Measurements from ENCODE around the gene GARNL3. TPM values are rescaled to one million over a fixed set of nuclear protein-coding genes. Genes with fewer than 3 reads are reported as not detected.

Gene GARNL3
- total and polyA plus RNA-seq, 2 experiments from 2014 or later, result 8.7 to 21.9 TPM

DNA sequence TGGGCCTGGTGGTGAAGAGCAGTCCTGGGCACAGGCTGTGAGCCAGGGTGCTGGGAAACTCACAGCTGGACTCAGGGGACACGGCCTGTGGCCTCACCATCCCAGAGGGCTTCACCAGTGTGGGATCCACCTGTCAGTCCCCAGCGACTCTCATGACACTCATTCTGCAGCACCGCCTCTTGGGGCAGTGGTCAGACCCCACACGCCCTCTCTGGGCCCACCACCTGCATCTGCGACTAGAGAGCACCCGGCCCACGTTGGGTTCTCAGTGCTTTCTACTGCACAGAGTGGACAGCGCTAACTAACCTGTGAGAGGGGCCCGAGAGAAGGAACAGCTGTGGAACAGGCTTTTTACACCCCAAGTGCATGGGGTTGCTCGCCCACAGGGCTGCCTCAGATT is 45.8 kb upstream of the GARNL3 start:
- Histone ChIP-seq H3K4me3 (no peak overlapping the region), H2AFZ (no peak overlapping the region), H3F3A (replicated peaks; ENCODE audit: low read depth) (peaks cover 5% of the 10 kb centered on the region), H3K27ac (ENCODE audit: low read depth) (no peak overlapping the region), H3K27me3 (ENCODE audit: insufficient read depth) (peaks cover 7% of the 10 kb centered on the region; the same call in 1 of the 2 replicates), H3K4me2 (no peak overlapping the region), H3K9me2 (ENCODE audit: insufficient read depth) (no peaks in the 10 kb centered on the region), H4K20me1 (replicated peaks; ENCODE audit: insufficient read depth) (no peaks in the 10 kb centered on the region), H3K4me1 (ENCODE audit: insufficient read depth) (0 out of 2 replicates have a peak, but pooled peaks cover 8% of the 10 kb centered on the region), H3K36me3 (ENCODE audit: insufficient read depth) (no peaks in the 10 kb centered on the region), H3K79me2 (replicated peaks; ENCODE audit: insufficient read depth) (no peaks in the 10 kb centered on the region)
- Mint-ChIP-seq H3K27ac (no peak overlapping the region), H3K36me3 (ENCODE audit: low read depth) (no peaks in the 10 kb centered on the region), H3K9me3 (no peaks in the 10 kb centered on the region), H3K4me1 (peaks cover 21% of the 10 kb centered on the region), H3K27me3 (ENCODE audit: insufficient read depth, low read depth, poor library complexity) (peaks cover 10% of the 10 kb centered on the region), H3K4me3 (no peak overlapping the region)
- ATAC-seq (peak; percentile 51), DNase-seq (ENCODE audit: low spot score) (peak; percentile 47)
- no peak for TF ChIP-seq POLR2AphosphoS5 (IDR thresholded peaks at IDR 0.05; ENCODE audit: low read depth)
- TF ChIP-seq, protein P1, sequence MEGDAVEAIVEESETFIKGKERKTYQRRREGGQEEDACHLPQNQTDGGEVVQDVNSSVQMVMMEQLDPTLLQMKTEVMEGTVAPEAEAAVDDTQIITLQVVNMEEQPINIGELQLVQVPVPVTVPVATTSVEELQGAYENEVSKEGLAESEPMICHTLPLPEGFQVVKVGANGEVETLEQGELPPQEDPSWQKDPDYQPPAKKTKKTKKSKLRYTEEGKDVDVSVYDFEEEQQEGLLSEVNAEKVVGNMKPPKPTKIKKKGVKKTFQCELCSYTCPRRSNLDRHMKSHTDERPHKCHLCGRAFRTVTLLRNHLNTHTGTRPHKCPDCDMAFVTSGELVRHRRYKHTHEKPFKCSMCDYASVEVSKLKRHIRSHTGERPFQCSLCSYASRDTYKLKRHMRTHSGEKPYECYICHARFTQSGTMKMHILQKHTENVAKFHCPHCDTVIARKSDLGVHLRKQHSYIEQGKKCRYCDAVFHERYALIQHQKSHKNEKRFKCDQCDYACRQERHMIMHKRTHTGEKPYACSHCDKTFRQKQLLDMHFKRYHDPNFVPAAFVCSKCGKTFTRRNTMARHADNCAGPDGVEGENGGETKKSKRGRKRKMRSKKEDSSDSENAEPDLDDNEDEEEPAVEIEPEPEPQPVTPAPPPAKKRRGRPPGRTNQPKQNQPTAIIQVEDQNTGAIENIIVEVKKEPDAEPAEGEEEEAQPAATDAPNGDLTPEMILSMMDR (conservative IDR thresholded peaks at IDR 0.05; ENCODE audit: low read depth in 2 of 2), result peak in 1 of 2 experiments; percentile 17; a peak in 1 of 4 replicates

DNA sequence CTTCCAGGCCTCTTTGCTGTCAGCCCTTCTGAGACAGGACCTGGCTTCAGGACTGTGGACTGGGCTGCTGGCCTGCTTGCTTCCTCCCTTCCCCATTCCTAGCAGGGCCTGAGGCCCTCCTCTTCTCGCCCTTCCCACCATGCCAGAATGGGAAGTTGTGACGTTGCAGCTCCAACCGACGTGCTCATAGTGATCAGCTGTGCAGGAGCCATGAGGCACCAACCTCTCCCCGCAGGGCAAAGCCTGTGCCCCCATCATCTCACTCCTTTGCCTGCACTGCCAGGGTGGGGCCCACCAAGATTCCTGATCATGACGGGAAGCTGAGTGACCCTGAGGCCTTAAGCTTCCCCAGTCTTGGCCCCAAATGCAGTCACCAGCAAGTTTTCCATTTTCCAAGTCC is 45.1 kb upstream of the GARNL3 start:
- TF ChIP-seq POLR2AphosphoS5 (IDR thresholded peaks at IDR 0.05; ENCODE audit: low read depth) (no peak), STAT1 (IDR thresholded peaks at IDR 0.05; ENCODE audit: unreplicated experiment) (no peak), ZNF114 (CRISPR knock-in tag; IDR thresholded peaks at IDR 0.05) (no peak)
- TF ChIP-seq, protein P2, sequence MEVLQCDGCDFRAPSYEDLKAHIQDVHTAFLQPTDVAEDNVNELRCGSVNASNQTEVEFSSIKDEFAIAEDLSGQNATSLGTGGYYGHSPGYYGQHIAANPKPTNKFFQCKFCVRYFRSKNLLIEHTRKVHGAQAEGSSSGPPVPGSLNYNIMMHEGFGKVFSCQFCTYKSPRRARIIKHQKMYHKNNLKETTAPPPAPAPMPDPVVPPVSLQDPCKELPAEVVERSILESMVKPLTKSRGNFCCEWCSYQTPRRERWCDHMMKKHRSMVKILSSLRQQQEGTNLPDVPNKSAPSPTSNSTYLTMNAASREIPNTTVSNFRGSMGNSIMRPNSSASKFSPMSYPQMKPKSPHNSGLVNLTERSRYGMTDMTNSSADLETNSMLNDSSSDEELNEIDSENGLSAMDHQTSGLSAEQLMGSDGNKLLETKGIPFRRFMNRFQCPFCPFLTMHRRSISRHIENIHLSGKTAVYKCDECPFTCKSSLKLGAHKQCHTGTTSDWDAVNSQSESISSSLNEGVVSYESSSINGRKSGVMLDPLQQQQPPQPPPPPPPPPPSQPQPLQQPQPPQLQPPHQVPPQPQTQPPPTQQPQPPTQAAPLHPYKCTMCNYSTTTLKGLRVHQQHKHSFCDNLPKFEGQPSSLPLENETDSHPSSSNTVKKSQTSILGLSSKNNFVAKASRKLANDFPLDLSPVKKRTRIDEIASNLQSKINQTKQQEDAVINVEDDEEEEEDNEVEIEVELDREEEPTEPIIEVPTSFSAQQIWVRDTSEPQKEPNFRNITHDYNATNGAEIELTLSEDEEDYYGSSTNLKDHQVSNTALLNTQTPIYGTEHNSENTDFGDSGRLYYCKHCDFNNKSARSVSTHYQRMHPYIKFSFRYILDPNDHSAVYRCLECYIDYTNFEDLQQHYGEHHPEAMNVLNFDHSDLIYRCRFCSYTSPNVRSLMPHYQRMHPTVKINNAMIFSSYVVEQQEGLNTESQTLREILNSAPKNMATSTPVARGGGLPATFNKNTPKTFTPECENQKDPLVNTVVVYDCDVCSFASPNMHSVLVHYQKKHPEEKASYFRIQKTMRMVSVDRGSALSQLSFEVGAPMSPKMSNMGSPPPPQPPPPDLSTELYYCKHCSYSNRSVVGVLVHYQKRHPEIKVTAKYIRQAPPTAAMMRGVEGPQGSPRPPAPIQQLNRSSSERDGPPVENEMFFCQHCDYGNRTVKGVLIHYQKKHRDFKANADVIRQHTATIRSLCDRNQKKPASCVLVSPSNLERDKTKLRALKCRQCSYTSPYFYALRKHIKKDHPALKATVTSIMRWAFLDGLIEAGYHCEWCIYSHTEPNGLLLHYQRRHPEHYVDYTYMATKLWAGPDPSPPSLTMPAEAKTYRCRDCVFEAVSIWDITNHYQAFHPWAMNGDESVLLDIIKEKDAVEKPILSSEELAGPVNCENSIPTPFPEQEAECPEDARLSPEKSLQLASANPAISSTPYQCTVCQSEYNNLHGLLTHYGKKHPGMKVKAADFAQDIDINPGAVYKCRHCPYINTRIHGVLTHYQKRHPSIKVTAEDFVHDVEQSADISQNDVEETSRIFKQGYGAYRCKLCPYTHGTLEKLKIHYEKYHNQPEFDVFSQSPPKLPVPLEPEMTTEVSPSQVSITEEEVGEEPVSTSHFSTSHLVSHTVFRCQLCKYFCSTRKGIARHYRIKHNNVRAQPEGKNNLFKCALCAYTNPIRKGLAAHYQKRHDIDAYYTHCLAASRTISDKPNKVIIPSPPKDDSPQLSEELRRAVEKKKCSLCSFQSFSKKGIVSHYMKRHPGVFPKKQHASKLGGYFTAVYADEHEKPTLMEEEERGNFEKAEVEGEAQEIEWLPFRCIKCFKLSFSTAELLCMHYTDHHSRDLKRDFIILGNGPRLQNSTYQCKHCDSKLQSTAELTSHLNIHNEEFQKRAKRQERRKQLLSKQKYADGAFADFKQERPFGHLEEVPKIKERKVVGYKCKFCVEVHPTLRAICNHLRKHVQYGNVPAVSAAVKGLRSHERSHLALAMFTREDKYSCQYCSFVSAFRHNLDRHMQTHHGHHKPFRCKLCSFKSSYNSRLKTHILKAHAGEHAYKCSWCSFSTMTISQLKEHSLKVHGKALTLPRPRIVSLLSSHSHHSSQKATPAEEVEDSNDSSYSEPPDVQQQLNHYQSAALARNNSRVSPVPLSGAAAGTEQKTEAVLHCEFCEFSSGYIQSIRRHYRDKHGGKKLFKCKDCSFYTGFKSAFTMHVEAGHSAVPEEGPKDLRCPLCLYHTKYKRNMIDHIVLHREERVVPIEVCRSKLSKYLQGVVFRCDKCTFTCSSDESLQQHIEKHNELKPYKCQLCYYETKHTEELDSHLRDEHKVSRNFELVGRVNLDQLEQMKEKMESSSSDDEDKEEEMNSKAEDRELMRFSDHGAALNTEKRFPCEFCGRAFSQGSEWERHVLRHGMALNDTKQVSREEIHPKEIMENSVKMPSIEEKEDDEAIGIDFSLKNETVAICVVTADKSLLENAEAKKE (CRISPR knock-in tag; IDR thresholded peaks at IDR 0.05), result no peak
- H3K4me1 Mint-ChIP-seq, result peaks cover 20% of the 10 kb centered on the region
- no peaks in the 10 kb centered on the region for H3K36me3 Mint-ChIP-seq (ENCODE audit: low read depth)
- Histone ChIP-seq H3K9me2 (ENCODE audit: insufficient read depth) (no peaks in the 10 kb centered on the region), H3K79me2 (replicated peaks; ENCODE audit: insufficient read depth) (no peaks in the 10 kb centered on the region), H3K27ac (ENCODE audit: low read depth) (no peak overlapping the region), H3K4me1 (ENCODE audit: insufficient read depth) (0 out of 2 replicates have a peak, but pooled peaks cover 8% of the 10 kb centered on the region), H3K4me3 (no peak overlapping the region), H3K4me2 (no peak overlapping the region), H4K20me1 (replicated peaks; ENCODE audit: insufficient read depth) (no peaks in the 10 kb centered on the region), H3K27me3 (ENCODE audit: insufficient read depth) (peaks cover 7% of the 10 kb centered on the region; the same call in 1 of the 2 replicates), H3K36me3 (ENCODE audit: insufficient read depth) (no peaks in the 10 kb centered on the region), H2AFZ (no peak overlapping the region), H3F3A (replicated peaks; ENCODE audit: low read depth) (peaks cover 7% of the 10 kb centered on the region)
- no peaks in the 10 kb centered on the region; the same call in 2 of the 3 replicates for H3K9me3 Mint-ChIP-seq
- H3K4me3 Mint-ChIP-seq, result no peak overlapping the region
- peaks cover 15% of the 10 kb centered on the region for H3K27me3 Mint-ChIP-seq (ENCODE audit: insufficient read depth, low read depth, poor library complexity)
- DNase-seq (ENCODE audit: low spot score) (no peak), ATAC-seq (no peak)
- no peak overlapping the region for H3K27ac Mint-ChIP-seq
